Measurements from ENCODE around the gene GNRH2. TPM values are rescaled to one million over a fixed set of nuclear protein-coding genes. Genes with fewer than 3 reads are reported as not detected.
A peak's percentile ranks its signal among the peaks of the same experiment; 100 is the strongest.
"Not testable (repeated sequence)": the region's sequence is repeated elsewhere in the genome, so short reads cannot be mapped to it uniquely, and the experiment has no call there.

GNRH2 gene
- total RNA-seq, 1 donor: not detected

DNA sequence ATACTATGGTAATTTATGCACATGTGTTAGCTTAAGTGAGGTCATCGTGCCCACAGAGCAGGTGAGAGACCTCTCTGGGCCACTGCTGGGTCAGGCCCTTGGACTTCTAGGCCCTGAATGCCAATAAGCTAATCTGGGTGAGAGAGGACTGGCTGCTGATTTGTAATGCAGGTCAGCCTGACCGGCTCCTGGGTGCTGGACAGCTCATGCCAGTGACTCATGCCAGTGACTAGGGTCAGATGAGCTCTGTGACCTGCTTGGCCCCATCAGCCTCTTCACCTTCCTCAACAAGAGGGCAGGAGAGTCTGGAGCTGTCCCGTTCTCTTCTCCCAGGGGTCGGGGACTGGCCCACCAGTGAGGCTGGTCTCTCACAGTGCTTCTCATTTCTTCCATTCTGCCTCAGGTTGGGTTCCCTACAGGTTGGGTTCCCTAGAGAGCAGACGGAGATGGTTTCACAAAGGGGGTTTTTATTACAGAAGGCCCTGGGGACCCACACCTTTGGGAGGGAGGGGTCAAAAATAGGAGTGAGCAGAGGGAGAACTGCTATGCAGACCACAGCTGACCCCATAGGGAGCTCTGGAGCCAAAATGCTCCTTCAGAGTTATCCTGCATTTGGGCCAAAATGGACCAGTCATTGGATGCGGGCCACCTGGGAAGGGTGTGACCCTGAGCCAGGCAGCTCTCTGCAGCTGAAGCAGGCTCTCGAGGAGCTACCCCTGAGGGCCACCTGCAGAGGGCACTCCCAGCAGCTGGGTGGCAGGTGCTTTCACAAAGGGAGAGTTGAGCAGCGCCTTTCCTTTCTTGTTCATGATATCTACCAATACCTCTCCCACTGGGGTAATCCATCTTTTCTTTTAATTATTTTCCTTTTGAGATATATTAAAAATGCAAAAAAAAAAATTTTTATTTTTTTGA, 25.8 kb downstream of the GNRH2 start:
- TF ChIP-seq, protein P1, sequence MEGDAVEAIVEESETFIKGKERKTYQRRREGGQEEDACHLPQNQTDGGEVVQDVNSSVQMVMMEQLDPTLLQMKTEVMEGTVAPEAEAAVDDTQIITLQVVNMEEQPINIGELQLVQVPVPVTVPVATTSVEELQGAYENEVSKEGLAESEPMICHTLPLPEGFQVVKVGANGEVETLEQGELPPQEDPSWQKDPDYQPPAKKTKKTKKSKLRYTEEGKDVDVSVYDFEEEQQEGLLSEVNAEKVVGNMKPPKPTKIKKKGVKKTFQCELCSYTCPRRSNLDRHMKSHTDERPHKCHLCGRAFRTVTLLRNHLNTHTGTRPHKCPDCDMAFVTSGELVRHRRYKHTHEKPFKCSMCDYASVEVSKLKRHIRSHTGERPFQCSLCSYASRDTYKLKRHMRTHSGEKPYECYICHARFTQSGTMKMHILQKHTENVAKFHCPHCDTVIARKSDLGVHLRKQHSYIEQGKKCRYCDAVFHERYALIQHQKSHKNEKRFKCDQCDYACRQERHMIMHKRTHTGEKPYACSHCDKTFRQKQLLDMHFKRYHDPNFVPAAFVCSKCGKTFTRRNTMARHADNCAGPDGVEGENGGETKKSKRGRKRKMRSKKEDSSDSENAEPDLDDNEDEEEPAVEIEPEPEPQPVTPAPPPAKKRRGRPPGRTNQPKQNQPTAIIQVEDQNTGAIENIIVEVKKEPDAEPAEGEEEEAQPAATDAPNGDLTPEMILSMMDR (IDR thresholded peaks at IDR 0.05; ENCODE audit: insufficient read depth, low read depth, low read length): no peak
- no peak for DNase-seq (ENCODE audit: low read depth)
- H3K4me3 ChIP-seq (ENCODE audit: low read depth, low read length): no peak overlapping the region

DNA sequence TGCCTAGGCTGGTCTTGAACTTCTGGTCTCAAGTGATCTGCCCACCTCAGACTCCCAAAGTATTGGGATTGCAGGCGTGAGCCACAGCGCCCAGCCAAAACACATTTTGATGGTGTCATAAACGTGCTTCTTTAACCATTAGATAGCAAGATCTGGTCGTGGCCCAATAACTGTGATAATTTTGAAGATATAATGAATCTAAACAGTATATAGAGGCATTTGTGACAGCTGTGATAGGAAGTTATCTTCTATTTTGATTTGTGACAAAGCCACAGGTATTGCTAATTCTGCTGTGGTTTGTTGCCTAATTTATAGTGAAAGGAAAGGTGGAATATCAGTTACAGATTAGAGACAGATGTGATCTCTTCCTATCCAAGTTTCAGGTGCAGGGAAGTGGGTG, 27.3 kb downstream of the GNRH2 start:
- no peak overlapping the region for H3K4me3 ChIP-seq (ENCODE audit: low read depth, low read length)
- TF ChIP-seq, protein P1 (IDR thresholded peaks at IDR 0.05; ENCODE audit: insufficient read depth, low read depth, low read length): no peak
- DNase-seq (ENCODE audit: low read depth): no peak

DNA sequence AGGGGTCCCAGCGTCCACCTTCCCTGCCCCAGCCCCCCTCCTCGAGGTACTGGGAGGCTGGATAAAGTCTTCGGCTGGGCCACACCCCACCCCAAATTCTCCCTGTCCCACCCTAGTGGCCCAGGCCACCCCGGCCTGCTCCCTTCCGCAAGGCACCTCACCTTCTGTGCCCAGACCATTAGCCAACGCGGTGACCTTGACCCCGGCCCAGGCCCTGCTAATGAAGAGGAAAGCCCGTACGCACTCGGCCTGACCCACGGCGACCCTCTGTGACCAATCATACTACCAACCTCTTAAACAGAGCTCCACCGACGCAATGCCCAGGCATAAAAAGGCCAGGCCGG, 27.8 kb downstream of the GNRH2 start:
- DNase-seq (ENCODE audit: low read depth): no peak
- peak overlapping the region; percentile 45 for H3K4me3 ChIP-seq (ENCODE audit: low read depth, low read length)
- TF ChIP-seq, protein P1 (IDR thresholded peaks at IDR 0.05; ENCODE audit: insufficient read depth, low read depth, low read length): no peak

DNA sequence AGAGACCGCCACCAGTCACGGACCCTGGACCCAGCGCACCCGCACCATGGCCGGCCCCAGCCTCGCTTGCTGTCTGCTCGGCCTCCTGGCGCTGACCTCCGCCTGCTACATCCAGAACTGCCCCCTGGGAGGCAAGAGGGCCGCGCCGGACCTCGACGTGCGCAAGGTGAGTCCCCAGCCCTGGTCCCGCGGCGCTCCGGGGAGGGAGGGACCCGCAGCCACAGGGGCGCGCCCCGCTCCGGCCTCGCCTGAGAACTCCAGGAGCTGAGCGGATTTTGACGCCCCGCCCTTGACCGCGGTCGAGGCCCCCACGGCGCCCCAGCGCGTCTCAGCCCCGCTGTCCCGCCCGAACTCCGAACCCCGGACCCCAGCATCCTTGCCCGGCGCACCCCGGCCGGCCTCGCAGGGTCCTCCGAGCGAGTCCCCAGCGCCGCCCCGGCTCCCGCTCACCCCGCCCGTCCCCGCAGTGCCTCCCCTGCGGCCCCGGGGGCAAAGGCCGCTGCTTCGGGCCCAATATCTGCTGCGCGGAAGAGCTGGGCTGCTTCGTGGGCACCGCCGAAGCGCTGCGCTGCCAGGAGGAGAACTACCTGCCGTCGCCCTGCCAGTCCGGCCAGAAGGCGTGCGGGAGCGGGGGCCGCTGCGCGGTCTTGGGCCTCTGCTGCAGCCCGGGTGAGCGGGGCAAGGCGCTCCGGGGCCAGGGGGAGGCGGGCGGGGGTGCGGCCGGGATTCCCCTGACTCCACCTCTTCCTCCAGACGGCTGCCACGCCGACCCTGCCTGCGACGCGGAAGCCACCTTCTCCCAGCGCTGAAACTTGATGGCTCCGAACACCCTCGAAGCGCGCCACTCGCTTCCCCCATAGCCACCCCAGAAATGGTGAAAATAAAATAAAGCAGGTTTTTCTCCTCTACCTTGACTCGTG, 28.4 kb downstream of the GNRH2 start, which contains the start of gene OXT:
OXT (plus strand) TSS at position 11 of the 920 bp plus-strand sequence; CDS start at position 47, 36 bp downstream.
- no peak for DNase-seq (ENCODE audit: low read depth)
- peak within 1 kb of the TSS; percentile 45 for H3K4me3 ChIP-seq (ENCODE audit: low read depth, low read length)
- TF ChIP-seq, protein P1 (IDR thresholded peaks at IDR 0.05; ENCODE audit: insufficient read depth, low read depth, low read length): no peak

DNA sequence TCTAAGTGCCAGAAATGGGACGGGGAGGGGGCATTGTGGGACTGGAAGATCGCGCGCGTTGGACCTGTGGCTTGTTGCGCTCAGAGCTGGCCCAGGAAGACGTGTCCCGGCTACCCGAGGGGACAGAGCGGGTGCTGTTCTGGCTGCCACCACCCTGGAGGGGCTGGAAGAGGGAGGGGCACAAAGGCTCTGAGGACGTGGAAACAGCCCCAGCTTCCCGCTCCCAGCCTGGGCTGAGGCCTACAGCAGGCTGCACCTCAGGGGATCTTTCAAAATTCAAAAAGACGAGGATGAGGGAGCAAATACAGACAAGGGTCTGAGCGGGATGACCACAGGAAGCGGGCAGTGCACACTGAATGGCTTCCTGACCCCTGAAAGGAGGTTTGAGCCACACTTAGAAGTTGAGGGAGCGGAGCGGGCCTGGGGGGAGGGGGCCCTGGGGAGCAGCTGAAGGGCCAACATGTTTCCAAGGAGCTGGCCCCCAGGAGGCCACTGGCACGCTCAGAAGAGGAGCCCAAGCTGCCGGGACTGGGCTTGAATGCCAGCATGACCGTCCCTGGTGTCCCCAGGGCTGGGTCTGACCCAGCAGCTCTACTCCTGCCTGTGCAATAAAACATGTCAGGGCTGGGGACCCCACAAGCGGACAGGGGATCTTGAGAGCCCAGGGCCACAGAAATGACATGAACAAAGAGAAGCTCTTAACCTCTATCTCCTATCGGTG, 29.3 kb downstream of the GNRH2 start:
- DNase-seq (ENCODE audit: low read depth): no peak
- TF ChIP-seq, protein P1 (IDR thresholded peaks at IDR 0.05; ENCODE audit: insufficient read depth, low read depth, low read length): no peak
- no peak overlapping the region for H3K4me3 ChIP-seq (ENCODE audit: low read depth, low read length)

DNA sequence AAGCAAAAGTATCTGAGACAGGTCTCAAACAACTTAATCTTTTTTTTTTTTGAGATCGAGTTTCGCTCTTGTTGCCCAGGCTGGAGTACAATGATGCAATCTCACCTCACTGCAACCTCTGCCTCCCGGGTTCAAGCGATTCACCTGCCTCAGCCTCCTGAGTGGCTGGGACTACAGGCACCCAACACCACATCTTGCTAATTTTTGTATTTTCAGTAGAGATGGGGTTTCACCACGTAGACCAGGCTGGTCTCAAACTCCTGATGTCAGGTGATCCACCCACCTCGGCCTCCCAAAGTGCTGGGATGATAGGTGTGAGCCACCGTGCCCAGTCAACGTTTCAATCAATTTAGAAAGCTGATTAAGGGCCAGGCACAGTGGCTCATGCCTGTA, 29.8 kb downstream of the GNRH2 start:
- not testable (repeated sequence) for H3K4me3 ChIP-seq (ENCODE audit: low read depth, low read length); DNase-seq (ENCODE audit: low read depth)

Data from fibroblast of villous mesenchyme (primary cell).